Measurements from ENCODE around the gene MOGAT1. TPM values are rescaled to one million over a fixed set of nuclear protein-coding genes. Genes with fewer than 3 reads are reported as not detected.
"Not testable (repeated sequence)": the region's sequence is repeated elsewhere in the genome, so short reads cannot be mapped to it uniquely, and the experiment has no call there.

The MOGAT1 gene
- total RNA-seq, 1 donor from 2014 or later: not detected

- peak; percentile 84 for DNase-seq (ENCODE audit: low spot score)
These were observed 37.9 kb downstream of the MOGAT1 start for GRCh38 chr2:222709191-222709891.

DNA sequence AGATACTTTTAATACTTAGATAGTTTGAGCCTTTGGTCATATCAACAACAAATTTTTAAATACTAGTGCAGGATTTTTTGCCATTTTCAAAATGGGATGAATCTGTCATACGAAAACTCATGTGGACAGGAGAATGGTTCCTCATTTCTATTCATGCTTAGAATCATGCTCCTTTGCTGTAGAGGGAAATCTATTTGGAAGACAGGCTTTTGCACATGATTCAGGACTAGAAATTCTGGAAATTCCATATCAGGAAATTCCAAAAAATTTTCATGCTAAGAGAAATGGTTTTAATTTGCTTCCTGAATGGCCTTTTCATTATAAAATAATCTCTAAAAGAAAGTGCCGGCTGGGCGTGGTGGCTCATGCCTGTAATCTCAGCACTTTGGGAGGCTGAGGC, 39.3 kb downstream of the MOGAT1 start:
- DNase-seq (ENCODE audit: low spot score): no peak

GRCh38 chr2:222711315-222711940, 40.0 kb downstream of the MOGAT1 start:
- DNase-seq (ENCODE audit: low spot score): no peak

GRCh38 chr2:222713002-222713401, 41.5 kb downstream of the MOGAT1 start:
- no peak for DNase-seq (ENCODE audit: low spot score)

DNA sequence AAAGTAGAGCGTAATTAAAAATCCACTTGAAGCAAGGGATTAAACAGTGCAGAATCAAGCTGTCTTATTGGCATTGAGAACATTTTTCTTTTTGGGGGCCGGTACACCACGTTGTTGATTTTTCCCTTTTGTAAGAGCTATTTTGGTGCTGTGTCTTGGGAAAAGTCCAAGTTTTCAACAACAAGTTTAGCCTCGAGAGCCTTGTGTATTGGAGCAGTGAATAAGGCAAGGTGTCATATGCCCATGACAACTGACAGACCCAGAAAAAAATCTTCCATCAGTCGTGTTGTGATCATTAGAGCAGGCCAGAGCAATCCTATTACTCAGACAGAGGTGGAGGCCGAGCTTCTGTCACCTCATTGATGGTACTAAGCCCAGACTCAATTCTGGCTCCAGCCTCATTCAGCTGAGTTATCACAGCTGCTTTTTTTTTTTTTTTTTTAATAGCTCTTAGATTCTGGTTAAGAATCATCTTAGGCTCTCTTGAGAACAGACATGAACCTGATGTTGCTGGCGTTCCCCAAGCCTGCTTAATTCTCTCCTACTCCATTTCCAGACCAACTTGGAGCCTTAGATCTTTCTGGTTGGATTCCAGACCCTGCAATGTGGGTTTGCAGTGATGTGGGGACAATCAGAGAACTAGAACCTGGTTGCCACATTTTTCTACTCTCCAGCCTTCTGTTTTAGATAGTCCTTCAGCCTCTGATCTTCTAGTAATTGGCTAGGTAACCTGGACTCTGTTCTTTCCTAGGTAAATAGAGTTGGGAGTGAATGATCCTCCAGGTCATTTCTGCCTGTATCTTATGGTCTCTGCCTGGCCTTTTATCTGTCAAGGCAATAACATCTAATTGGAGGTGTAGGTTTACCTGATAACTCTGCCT, 43.1 kb downstream of the MOGAT1 start:
- peak; percentile 63 for DNase-seq (ENCODE audit: low spot score)

DNA sequence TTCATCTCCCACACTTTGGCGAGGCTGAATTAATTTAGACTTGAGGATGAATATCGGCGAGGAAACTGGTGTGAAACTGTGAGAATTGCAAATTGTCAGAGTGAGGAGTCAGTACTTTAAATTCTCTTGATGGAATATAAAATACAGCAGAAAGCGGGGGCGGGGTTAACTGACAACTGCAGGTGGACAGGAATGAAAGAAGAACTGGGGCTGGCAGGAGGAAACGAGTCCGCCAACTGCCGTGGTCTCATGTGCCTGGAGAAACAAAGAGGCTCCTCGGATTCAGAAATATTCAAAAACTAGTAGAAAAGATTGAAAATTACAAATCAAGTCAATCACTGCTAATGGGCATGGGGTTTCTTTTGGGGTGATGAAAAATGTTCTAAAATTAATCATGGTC, 44.3 kb downstream of the MOGAT1 start:
- no peak for DNase-seq (ENCODE audit: low spot score)

GRCh38 chr2:222719787-222720186, 48.3 kb downstream of the MOGAT1 start:
- DNase-seq (ENCODE audit: low spot score): not testable (repeated sequence)

DNA sequence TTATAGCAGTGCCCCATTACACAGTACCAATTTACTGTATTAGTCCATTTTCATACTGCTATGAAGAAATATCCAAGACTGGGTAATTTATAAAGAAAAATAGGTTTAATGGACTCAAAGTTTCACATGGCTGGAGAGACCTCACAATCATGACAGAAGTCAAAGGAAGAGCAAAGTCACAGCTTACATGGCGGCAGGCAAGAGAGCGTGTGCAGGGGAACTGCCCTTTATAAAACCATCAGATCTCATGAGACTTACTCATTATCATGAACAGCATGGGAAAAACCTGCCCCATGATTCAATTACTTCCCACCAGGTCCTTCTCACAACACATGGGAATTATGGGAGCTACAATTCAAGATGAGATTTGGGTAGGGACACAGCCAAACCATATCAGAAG, 50.1 kb downstream of the MOGAT1 start:
- DNase-seq (ENCODE audit: low spot score): not testable (repeated sequence)

DNA sequence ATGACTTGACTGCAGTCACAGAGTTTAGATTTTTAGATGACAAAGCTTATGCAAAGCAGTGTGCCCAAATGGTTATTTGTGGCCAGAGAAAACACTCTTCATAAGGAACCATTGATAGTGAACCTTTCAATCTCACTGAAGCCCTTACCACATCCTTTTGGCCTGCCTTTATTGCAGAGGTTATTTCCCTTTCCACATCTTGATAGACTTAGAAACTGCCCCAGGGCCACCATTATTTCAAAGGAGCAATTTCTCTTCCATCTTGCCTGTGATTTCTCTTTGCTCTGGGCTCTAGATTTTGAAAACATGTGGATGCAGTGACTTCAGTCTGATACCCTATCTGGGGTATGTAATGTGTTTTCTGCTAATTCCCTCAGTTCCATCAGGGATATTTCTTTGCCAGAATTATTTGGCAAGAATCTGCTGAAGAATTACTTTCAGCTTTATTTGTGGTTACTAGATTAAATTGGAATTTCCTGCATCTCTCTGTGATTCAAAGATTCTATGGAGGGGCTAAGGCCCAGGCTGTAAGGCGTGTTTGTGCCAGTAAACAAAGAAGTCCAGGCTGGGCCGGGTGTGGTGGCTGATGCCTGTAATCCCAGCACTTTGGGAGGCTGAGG, 51.0 kb downstream of the MOGAT1 start:
- peak; percentile 46 for DNase-seq (ENCODE audit: low spot score)

DNA sequence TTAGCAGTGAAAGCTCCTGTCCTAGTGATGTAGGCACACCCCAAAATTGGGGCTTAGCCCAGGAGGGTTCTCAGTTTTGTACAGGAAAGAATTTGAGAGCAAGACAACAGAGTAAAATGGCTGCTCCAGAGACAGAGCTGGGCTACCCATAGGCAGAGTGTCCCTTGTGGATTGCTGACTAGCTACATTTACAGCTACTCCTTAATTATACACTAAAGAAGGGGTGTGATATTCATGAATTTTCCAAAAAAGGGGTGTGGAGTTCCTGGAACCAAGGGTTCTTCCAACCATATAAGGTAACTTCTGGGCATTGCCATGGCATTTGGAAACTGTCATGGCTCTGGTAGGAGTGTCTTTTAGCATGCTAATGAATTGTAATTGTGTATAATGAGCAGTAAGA, 52.8 kb downstream of the MOGAT1 start:
- no peak for DNase-seq (ENCODE audit: low spot score)

DNA sequence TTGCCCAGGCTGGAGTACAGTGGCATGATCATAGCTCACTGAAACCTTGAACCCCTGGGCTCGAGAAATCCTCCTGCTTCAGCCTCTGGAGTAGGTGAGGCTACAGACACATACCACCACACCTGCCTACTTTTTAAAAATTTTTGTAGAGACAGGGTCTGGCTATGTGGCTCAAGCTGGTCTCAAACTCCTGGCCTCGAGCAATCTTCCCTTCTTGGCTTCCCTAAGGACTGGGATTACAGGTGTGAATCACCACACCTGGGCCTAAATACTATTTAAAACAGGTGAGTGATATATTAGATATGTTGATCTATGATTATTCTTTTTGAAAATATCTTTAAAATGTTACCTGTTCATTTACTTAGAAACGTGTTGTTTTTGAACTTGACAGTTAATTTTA, 57.2 kb downstream of the MOGAT1 start:
- no peak for DNase-seq (ENCODE audit: low spot score)

- no peak for DNase-seq (ENCODE audit: low spot score)
These were observed 59.0 kb downstream of the MOGAT1 start for GRCh38 chr2:222730366-222730999.

DNA sequence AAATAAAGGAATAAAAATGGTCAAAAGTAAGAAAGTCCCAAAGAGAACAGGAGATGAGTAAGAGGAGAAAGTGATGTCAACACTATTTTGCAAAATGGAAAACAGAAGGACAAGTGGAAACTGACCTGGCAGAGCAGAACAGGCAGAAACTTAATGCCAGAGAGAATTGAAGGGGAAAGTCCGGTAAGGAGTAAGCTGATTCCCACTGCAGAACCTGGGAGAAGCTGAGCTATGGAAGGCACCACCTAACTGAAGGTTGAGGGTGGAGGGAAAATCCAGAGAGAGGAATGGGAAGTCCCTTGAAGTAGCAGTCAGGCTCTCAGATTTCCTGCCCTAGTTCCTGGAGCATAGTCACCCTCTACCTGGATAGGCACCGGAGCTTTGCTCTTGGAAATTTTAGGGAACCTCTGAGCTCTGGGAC, 59.8 kb downstream of the MOGAT1 start:
- DNase-seq (ENCODE audit: low spot score): no peak

DNA sequence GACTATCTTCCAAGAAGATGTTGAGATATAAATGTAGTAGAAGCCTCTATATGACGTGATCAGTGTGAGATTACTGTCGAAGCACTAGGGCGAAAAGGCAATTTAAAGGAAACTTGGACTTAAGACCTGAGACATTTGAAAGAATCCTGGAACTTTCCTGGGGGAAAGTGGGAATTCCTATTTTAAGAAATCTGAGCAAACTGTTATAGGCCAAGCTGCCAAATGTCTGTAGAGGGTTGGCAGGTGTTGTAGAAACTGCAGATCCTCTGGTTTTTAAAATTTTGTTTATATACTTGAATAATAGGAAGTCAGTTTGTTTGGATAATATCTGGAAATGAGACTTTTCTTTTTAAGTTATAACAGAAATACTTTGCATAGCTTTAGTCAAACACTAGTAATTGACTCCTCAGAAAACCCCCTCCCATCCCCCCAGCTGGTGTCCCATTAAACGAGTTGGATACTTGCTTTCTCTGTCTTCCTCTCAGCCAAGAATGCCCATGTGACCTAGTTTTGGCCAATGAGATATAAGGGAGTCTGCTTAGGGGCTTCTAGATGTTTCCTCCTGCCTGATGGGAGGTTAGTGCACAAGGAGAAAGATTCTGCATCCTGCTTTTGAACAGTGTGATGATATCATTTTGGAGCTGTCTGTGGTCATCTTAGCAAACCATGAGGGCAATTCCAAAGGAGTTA, 61.2 kb downstream of the MOGAT1 start:
- no peak for DNase-seq (ENCODE audit: low spot score)

GRCh38 chr2:222733470-222733845, 62.0 kb downstream of the MOGAT1 start:
- no peak for DNase-seq (ENCODE audit: low spot score)

DNA sequence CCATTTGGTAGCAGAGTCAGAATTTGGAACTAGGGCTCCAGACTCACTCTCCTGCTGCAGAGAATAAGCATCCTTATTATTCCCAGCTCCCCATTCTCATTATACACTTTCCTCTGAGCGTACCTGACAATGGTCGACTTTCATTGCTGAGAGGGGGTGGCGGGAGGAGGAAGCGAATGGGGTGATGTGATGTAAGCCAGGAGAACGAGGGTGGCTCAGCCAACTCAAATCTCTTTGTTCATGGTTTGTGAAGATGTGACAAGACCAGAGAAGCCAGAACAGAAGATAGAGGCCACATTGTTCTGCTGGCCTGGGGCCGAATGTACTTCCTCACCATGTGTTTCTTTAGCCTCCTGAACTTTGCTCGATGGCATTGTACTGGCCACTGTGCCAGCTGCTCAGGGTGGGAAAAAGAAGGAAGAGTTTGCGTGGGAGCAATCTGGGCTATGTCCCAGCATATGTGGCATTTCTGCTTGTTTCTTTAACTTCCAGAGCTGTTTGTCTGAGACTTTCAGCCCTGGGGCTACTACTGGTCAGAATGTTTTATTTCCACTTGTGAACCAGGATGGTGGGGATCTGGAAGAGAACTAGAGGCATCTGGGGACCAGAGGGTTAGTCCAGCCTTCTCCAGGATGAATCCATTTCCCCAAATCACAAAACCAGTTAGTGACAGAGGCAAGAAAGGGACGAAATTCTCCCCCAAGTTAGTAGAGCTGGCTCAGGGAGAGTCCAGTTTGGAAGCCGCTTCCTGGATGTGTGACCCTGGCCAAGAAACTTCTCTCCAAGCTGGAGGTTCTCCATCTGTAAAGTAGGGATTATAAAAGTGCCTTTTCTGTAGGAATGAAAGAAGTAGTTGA, 62.6 kb downstream of the MOGAT1 start:
- DNase-seq (ENCODE audit: low spot score): no peak

GRCh38 chr2:222734703-222735014, 63.2 kb downstream of the MOGAT1 start:
- no peak for DNase-seq (ENCODE audit: low spot score)

DNA sequence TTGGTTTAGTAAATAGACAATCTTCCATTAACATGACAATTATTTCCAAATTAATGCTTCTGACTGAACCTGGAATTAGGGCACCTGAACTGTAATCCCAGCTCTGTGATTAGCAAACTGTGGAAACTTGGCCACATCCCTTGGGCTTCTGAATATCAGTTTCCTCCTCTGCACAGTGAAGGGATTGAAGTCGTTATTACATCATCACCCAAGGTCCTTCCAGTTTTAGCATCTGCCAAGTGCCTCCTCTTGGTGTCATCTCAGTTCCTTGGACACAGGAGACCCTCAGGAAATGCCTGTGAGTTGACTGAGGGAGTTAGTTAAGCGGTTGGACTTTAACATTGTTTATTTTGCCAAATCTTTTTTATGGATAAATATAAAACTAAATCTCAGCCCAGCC, 64.8 kb downstream of the MOGAT1 start:
- DNase-seq (ENCODE audit: low spot score): no peak

DNA sequence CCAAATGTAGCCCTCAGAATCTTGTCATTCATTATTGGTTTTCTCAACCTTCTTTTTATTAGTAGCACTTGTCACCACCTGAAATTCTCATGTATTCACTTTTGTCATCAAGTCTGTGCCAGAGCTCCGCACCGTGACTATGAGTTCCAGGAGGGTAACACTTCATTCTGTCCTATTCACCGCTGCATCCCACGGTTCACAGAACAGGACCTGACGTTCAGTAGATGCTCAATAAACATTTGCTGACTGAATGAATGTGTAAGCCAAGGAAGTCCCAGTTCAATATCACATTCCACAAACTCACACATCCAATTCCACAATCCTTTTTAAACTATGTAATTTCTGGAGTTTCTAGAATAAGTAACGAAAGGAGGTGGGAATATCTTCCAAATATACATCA, 65.5 kb downstream of the MOGAT1 start:
- DNase-seq (ENCODE audit: low spot score): no peak

DNA sequence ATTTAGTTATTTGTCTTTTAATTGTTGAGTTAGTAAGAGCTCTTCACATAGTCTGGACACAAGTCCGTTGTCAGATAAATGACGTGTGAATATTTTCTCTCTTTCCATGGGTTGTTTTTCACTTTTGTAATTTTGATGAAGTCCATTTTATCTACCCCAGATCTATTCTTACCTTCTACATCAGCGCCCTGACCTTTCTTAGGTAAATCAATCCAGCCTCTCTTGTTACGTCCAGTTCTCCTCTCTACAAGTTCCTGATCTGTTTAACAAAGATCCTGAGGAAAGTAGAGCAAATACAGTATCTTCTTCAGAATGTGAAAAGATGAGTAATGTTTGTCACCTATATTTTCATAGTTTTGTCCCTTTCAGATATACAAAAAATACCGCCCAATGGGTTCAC, 66.9 kb downstream of the MOGAT1 start:
- no peak for DNase-seq (ENCODE audit: low spot score)

Data from umbilical cord (tissue), 2 donors.